ENCODE measurements around the gene FBXL7.

The FBXL7 gene

DNA sequence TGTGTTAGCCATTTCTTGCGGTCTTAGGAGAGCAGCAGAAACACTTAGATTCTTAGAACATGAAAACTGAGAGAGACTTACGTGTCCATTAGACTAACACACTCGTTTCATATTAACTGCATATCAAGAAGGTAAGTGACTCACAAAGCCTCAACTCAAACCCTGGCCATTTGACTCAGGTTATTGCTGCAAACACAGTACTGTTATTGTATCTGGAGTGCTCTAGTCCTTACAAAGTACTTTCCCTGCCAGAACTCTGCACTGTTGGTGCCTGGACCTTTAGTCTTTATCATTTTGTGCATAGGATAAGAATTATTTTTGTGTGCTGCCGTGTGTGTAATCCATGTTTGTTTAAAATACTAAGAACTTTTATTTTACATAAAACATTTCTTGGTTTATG lies 155.7 kb downstream of the FBXL7 start:
- Histone ChIP-seq H3K9me3 (ENCODE audit: severe bottlenecking) (peaks cover 2% of the 10 kb centered on the region), H3K27ac (no peak overlapping the region), H3K27me3 (ENCODE audit: insufficient read depth, low read depth, severe bottlenecking) (no peaks in the 10 kb centered on the region), H3K4me3 (ENCODE audit: low read depth, low read length) (no peak overlapping the region), H3K36me3 (no peaks in the 10 kb centered on the region)
- TF ChIP-seq, protein P1, sequence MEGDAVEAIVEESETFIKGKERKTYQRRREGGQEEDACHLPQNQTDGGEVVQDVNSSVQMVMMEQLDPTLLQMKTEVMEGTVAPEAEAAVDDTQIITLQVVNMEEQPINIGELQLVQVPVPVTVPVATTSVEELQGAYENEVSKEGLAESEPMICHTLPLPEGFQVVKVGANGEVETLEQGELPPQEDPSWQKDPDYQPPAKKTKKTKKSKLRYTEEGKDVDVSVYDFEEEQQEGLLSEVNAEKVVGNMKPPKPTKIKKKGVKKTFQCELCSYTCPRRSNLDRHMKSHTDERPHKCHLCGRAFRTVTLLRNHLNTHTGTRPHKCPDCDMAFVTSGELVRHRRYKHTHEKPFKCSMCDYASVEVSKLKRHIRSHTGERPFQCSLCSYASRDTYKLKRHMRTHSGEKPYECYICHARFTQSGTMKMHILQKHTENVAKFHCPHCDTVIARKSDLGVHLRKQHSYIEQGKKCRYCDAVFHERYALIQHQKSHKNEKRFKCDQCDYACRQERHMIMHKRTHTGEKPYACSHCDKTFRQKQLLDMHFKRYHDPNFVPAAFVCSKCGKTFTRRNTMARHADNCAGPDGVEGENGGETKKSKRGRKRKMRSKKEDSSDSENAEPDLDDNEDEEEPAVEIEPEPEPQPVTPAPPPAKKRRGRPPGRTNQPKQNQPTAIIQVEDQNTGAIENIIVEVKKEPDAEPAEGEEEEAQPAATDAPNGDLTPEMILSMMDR (IDR thresholded peaks at IDR 0.05; ENCODE audit: low read depth, low read length), result no peak
- no peak for DNase-seq

DNA sequence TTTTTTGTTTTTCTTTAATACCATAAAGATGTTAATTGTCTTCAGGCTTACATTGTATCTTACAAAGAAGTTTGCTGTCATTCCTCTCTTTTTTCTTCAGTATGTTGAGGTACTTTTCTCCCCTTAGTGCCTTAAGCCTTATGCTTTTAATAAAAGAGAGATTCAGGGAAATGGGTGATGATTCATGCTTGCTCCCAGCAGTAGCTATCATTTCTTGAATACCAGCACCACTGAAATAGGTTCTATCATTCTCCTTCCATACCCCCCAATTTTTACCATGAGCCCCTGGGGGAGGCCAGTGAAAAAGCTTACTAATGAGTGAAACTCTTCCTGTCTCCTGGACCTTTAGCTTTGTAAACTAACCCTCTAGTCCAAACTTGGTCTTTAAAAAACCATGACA lies 165.0 kb downstream of the FBXL7 start:
- TF ChIP-seq, protein P1 (IDR thresholded peaks at IDR 0.05; ENCODE audit: low read depth, low read length), result no peak
- no peak overlapping the region for H3K27ac ChIP-seq
- H3K9me3 ChIP-seq (ENCODE audit: severe bottlenecking), result no peaks in the 10 kb centered on the region
- no peaks in the 10 kb centered on the region for H3K36me3 ChIP-seq
- H3K4me3 ChIP-seq (ENCODE audit: low read depth, low read length), result no peak overlapping the region
- DNase-seq, result no peak
- no peaks in the 10 kb centered on the region for H3K27me3 ChIP-seq (ENCODE audit: insufficient read depth, low read depth, severe bottlenecking)

DNA sequence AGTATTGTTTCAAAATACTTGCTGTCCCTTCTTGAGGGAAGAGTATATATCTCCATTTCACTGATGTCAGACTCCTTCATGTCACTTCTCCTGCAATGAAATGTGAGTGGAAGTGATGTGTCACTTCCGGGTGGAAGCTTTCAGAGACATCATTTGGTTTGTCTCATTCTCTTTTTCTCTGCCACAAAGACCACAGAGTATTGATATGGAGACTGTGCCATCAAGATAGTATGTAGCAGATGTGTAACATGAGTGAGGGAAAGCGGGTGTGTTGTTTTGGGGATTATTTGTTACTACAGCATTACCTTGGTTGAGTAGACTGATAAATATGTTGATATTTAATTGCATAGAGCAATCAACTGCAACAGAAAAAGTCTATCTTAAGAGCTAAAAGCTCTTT lies 169.8 kb downstream of the FBXL7 start:
- DNase-seq, result no peak
- H3K36me3 ChIP-seq, result no peaks in the 10 kb centered on the region
- H3K9me3 ChIP-seq (ENCODE audit: severe bottlenecking), result no peaks in the 10 kb centered on the region
- H3K27me3 ChIP-seq (ENCODE audit: insufficient read depth, low read depth, severe bottlenecking), result no peaks in the 10 kb centered on the region
- H3K27ac ChIP-seq, result no peak overlapping the region
- H3K4me3 ChIP-seq (ENCODE audit: low read depth, low read length), result no peak overlapping the region
- TF ChIP-seq, protein P1 (IDR thresholded peaks at IDR 0.05; ENCODE audit: low read depth, low read length), result no peak

DNA sequence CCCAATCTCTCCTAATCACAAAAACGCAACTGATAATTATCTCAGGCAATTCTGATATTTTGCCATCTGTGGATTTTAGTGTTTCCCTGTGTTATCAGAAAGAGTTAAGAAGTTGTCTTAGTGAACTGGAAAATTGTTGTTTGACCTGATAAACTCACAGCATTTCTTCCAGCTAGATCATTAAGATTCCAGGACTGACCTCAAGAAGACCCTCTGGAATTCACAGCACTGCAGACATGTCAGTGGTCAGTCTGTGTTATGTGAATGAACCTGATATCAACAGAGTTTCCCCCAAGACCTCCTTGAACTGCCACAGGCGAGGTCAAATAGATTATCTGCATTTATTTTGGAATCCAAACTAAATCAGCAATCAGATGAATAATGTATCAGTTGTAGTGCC lies 174.7 kb downstream of the FBXL7 start:
- no peak for DNase-seq
- Histone ChIP-seq H3K9me3 (ENCODE audit: severe bottlenecking) (no peaks in the 10 kb centered on the region), H3K27ac (no peak overlapping the region), H3K4me3 (ENCODE audit: low read depth, low read length) (no peak overlapping the region), H3K36me3 (no peaks in the 10 kb centered on the region), H3K27me3 (ENCODE audit: insufficient read depth, low read depth, severe bottlenecking) (no peaks in the 10 kb centered on the region)
- TF ChIP-seq, protein P1 (IDR thresholded peaks at IDR 0.05; ENCODE audit: low read depth, low read length), result no peak

DNA sequence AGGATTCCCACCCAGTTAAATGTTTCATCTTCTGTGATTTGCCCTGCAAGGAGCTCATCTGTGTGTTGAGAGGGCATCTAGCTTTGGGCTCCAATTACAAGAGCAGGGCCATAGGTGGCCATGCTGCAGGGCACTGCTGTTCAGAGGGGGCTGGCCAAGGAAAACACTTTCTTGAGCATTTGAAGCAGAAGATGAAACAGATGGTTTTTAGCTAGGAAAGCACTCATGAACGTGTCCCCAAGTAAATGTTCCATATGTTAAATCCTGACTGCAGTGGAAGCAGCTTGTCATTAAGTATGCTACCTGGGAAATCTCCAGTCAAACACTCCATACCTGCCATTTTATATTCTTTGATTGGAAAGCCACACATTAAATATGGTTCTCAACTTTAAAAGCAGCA lies 176.6 kb downstream of the FBXL7 start:
- H3K9me3 ChIP-seq (ENCODE audit: severe bottlenecking), result no peaks in the 10 kb centered on the region
- no peak for DNase-seq
- no peaks in the 10 kb centered on the region for H3K36me3 ChIP-seq
- no peak overlapping the region for H3K4me3 ChIP-seq (ENCODE audit: low read depth, low read length)
- H3K27ac ChIP-seq, result no peak overlapping the region
- TF ChIP-seq, protein P1 (IDR thresholded peaks at IDR 0.05; ENCODE audit: low read depth, low read length), result no peak
- no peaks in the 10 kb centered on the region for H3K27me3 ChIP-seq (ENCODE audit: insufficient read depth, low read depth, severe bottlenecking)

DNA sequence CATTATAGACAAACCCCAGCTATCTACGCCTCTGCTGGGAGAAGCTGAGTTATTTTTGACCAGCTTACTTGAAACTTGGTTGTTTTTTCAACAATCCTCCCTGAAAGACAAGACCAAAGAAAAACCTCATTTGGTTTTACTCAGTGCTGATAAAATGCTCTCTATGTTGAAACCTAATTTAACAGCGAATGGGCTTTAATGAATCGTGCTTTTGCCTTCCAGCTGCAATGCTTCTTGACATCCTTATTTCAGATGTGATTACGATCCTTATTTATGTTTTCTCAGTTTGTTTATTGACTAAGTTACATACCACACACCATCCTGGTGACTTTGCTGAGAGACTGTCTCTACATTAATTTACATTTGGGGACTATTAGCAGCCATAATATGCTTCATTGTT lies 179.2 kb downstream of the FBXL7 start:
- TF ChIP-seq, protein P1 (IDR thresholded peaks at IDR 0.05; ENCODE audit: low read depth, low read length), result no peak
- H3K27me3 ChIP-seq (ENCODE audit: insufficient read depth, low read depth, severe bottlenecking), result no peaks in the 10 kb centered on the region
- H3K27ac ChIP-seq, result no peak overlapping the region
- no peaks in the 10 kb centered on the region for H3K9me3 ChIP-seq (ENCODE audit: severe bottlenecking)
- H3K4me3 ChIP-seq (ENCODE audit: low read depth, low read length), result no peak overlapping the region
- no peak for DNase-seq
- H3K36me3 ChIP-seq, result no peaks in the 10 kb centered on the region

Data from WERI-Rb-1 (cell line).